Glutamatergic neuron (in vitro differentiated cells): ENCODE measurements around the gene ZNF532. TPM values are rescaled to one million over a fixed set of nuclear protein-coding genes. Genes with fewer than 3 reads are reported as not detected.
"Not testable (repeated sequence)": the region's sequence is repeated elsewhere in the genome, so short reads cannot be mapped to it uniquely, and the experiment has no call there.

ENCODE experiments used
- DNase-seq: peaks from one replicate; pipeline ENCODE4 v3.0.0; 2022
- H3K27ac Mint-ChIP-seq: one replicate; pipeline ENCODE4 v1.8.0; 2020; ENCODE audit warnings: mild to moderate bottlenecking, mixed read lengths, inconsistent platforms; ENCODE audit not compliant: unreplicated experiment
- H3K27me3 Mint-ChIP-seq: one replicate; pipeline ENCODE4 v1.8.0; 2020; ENCODE audit warnings: mild to moderate bottlenecking, moderate library complexity, mixed read lengths, inconsistent platforms; ENCODE audit not compliant: unreplicated experiment
- H3K36me3 Mint-ChIP-seq: one replicate; pipeline ENCODE4 v1.8.0; 2020; ENCODE audit warnings: mild to moderate bottlenecking, mixed read lengths, inconsistent platforms; ENCODE audit not compliant: unreplicated experiment
- H3K4me1 Mint-ChIP-seq: one replicate; pipeline ENCODE4 v1.8.0; 2020; ENCODE audit warnings: mild to moderate bottlenecking, low read depth, mixed read lengths, inconsistent platforms; ENCODE audit not compliant: unreplicated experiment
- H3K4me3 Mint-ChIP-seq: one replicate; pipeline ENCODE4 v1.8.0; 2020; ENCODE audit warnings: mild to moderate bottlenecking, mixed read lengths, inconsistent platforms; ENCODE audit not compliant: unreplicated experiment
- H3K9me3 Mint-ChIP-seq: one replicate; pipeline ENCODE4 v1.8.0; 2020; ENCODE audit warnings: mild to moderate bottlenecking, moderate library complexity, mixed read lengths, inconsistent platforms; ENCODE audit not compliant: unreplicated experiment
- total RNA-seq: library from RNA; stranded (reverse); fragmentation: NEBNext Ultra II Directional; extraction: Animal tissue kit (Norgen Biotek cat#: 25700); gene quantifications from one replicate; pipeline ENCODE4 v1.2.1, GENCODE V29; 2021; ENCODE audit not compliant: unreplicated experiment
- TF ChIP-seq, protein P1 (sequence below): fragments of 200-600 bp; sonication (generic); IDR thresholded peaks from one replicate; pipeline ENCODE4 v1.5.0; 2021; ENCODE audit not compliant: partially characterized antibody, unreplicated experiment

ZNF532 gene
- total RNA-seq, 1 donor from 2014 or later = 217 TPM

DNA sequence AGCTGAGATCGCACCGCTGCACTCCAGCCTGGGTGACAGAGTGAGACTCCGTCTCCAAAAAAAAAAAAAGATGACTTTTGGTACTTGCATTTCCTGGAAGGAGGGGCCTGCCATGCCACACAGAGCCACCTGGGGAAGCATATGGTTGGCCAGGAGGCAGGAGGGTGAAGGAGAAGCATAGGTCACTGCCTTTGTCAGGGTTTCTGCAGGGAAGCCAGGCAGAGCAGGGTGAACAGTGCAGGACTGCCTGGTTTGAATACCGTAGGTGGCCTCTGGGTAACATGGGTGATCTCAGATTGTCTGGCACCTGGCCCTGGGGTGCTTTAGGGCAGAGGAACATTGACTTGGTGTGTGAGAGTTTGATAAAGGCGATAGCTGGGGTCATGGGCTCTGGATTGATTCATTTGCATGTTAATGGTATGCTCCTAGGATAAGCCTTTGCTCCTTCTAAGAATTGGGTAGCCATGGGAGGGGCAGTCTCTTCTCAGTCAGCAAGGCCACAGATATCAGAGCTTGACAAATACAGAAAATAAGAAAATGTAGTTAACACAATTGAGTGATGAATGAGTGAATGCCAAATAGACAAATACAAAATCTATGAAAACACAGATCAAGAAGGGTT, 151.0 kb downstream of the ZNF532 start:
- Mint-ChIP-seq H3K27ac (peak overlapping the region; percentile 68), H3K4me1 (peaks cover 3% of the 10 kb centered on the region), H3K9me3 (peaks cover 5% of the 10 kb centered on the region), H3K36me3 (peaks cover 32% of the 10 kb centered on the region), H3K4me3 (no peak overlapping the region), H3K27me3 (peaks cover 6% of the 10 kb centered on the region)
- no peak for DNase-seq
- TF ChIP-seq, protein P1, sequence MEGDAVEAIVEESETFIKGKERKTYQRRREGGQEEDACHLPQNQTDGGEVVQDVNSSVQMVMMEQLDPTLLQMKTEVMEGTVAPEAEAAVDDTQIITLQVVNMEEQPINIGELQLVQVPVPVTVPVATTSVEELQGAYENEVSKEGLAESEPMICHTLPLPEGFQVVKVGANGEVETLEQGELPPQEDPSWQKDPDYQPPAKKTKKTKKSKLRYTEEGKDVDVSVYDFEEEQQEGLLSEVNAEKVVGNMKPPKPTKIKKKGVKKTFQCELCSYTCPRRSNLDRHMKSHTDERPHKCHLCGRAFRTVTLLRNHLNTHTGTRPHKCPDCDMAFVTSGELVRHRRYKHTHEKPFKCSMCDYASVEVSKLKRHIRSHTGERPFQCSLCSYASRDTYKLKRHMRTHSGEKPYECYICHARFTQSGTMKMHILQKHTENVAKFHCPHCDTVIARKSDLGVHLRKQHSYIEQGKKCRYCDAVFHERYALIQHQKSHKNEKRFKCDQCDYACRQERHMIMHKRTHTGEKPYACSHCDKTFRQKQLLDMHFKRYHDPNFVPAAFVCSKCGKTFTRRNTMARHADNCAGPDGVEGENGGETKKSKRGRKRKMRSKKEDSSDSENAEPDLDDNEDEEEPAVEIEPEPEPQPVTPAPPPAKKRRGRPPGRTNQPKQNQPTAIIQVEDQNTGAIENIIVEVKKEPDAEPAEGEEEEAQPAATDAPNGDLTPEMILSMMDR = no peak

DNA sequence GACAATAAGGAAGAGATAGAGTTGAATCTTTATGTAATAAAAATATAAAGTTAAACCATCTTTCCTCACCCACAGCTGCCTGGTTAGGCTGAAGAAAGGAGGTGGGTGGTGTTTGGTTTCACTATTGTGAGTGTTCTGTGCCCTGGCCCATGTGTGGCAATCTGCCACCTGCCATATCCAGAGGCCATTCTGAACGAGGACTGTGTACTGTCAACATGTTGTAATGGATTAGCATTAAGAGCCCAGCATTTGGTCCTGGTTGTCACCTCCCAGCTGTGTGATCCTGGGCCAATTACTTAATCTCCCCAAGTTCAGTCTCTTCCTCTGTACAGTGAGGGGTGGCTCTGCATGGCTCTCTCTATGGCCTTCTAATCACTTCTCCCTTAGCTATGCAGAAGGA, 156.8 kb downstream of the ZNF532 start:
- Mint-ChIP-seq H3K27ac (no peak overlapping the region), H3K9me3 (peaks cover 8% of the 10 kb centered on the region), H3K36me3 (peaks cover 20% of the 10 kb centered on the region), H3K4me3 (no peak overlapping the region), H3K4me1 (peaks cover 15% of the 10 kb centered on the region), H3K27me3 (peaks cover 4% of the 10 kb centered on the region)
- no peak for DNase-seq
- TF ChIP-seq, protein P1 = no peak

DNA sequence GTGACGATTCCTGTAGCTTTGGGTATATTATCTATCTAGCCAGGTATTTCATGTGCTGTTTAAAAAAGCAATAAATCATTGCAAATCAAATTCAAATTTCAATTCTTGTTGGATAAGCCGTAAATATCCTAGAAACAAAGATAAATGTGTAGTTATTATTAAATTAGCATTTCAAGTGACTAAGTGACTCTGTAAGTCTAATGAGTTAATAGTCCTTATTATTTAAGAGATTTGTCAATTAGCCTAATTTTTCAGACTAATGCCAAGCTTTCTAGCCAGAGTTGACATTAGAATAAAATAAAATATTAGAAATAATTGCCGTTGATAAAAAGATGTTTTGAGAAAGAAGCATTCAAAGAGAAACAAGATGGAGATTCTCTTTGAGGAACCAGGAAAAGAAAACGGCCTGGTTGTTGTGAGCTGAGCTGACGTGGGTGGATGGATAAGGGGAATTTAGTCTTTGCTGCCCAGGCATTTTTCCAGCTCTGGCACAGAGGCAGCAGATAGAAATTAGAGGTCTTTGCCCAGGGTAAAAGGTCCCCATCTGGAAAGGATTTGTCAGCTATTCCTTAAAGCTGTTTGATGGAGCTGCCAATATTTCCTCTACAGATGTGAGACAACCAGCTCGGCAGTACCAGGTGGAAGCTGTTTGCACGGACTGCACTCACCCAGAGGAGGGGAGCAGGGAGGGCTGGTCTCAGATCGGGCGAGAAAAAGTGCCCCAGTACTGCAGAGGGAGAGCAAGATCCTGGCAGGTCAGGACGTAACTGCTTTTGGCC, 157.7 kb downstream of the ZNF532 start:
- Mint-ChIP-seq H3K27me3 (peaks cover 4% of the 10 kb centered on the region), H3K36me3 (peaks cover 16% of the 10 kb centered on the region), H3K4me1 (peaks cover 16% of the 10 kb centered on the region), H3K27ac (no peak overlapping the region), H3K4me3 (no peak overlapping the region), H3K9me3 (peaks cover 9% of the 10 kb centered on the region)
- DNase-seq = no peak
- TF ChIP-seq, protein P1 = no peak

DNA sequence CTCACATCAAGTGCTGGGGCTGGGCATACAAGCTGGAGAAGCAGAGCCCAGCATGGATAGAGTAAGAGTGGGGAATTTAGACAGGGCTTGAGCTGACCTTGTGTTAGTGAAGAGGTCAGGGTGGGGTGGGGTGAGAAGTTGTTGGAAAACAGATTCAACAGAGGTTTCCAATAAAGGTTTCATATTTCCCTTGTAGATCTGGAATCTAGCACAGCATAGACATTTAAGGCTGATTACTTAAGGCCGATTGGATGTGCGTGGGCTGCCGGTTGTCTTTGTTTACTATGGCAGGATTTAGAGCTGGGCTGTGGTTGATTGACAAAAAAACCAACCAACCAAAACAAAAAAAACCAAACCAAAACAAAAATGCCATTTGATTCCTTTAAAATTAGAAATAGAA, 160.2 kb downstream of the ZNF532 start:
- no peak overlapping the region for H3K4me3 Mint-ChIP-seq
- DNase-seq = no peak
- H3K4me1 Mint-ChIP-seq = peaks cover 22% of the 10 kb centered on the region
- H3K27ac Mint-ChIP-seq = no peak overlapping the region
- H3K36me3 Mint-ChIP-seq = no peaks in the 10 kb centered on the region
- peaks cover 6% of the 10 kb centered on the region for H3K9me3 Mint-ChIP-seq
- H3K27me3 Mint-ChIP-seq = peaks cover 4% of the 10 kb centered on the region
- TF ChIP-seq, protein P1 = no peak

DNA sequence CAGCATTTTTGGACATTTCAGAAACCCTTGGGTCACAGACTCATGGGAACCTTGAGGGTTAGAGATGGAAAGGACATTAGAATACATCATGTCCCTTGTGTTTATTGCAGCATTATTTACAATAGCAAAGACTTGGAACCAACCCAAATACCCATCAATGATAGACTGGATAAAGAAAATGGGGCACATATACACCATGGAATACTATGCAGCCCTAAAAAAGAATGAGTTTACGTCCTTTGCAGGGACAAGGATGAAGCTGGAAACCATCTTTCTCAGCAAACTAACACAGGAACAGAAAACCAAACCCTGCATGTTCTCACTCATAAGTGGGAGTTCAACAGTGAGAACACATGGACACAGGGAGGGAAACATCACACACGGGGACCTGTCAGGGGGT, 160.9 kb downstream of the ZNF532 start:
- H3K36me3 Mint-ChIP-seq, H3K27me3 Mint-ChIP-seq, H3K4me3 Mint-ChIP-seq, H3K27ac Mint-ChIP-seq, DNase-seq, H3K9me3 Mint-ChIP-seq: not testable (repeated sequence)
- peaks cover 28% of the 10 kb centered on the region for H3K4me1 Mint-ChIP-seq
